Adrenal gland (tissue), 5 donors: ENCODE results near the gene SETD6.

Source experiments
- CTCF ChIP-seq, 6 experiments: fragments of 450-650 bp in 4 of 6; fragments of 200-600 bp in 2 of 6; sonication (generic) in 1 of 6; IDR thresholded peaks; 1 replicate in 5 of 6; 2 replicates in 1 of 6; pipeline versions ENCODE4 v1.5.1 to v1.8.0; 2016 to 2021; ENCODE audit warnings: antibody characterized with exemption in 6 of 6, mild to moderate bottlenecking in 2 of 6, moderate library complexity in 1 of 6
- POLR2A ChIP-seq, 2 donors: fragments of 450-650 bp; IDR thresholded peaks; one replicate each; pipeline ENCODE4 v1.6.1; 2017; ENCODE audit warnings: antibody characterized with exemption in 2 of 2, mild to moderate bottlenecking in 2 of 2, moderate library complexity in 1 of 2
- donor health status: DM: no; HTN: no; CAD: no.

- TF ChIP-seq CTCF (IDR thresholded peaks at IDR 0.05) (no peak), POLR2A (IDR thresholded peaks at IDR 0.05) (no peak)
Measured at GRCh38 chr16:58536278-58536677, 21.0 kb downstream of the SETD6 start.
